Kasumi-1 (cell line): ENCODE data around the gene SPCS3.
"Not testable (repeated sequence)": the region's sequence is repeated elsewhere in the genome, so short reads cannot be mapped to it uniquely, and the experiment has no call there.

Experiments used
- DNase-seq, 2 experiments: peaks; one replicate each; lab custom pipeline; 2025; lab: John Stamatoyannopoulos, UW

Gene SPCS3

GRCh38 chr4:176303938-176304337 is 15.8 kb upstream of the SPCS3 start:
- DNase-seq: no peak

- DNase-seq: no peak
Measured at GRCh38 chr4:176306837-176307665, 12.7 kb upstream of the SPCS3 start.

GRCh38 chr4:176307666-176307930 is 12.2 kb upstream of the SPCS3 start:
- DNase-seq: no peak

GRCh38 chr4:176308441-176308840 is 11.3 kb upstream of the SPCS3 start:
- DNase-seq: no peak

GRCh38 chr4:176309046-176309445 is 10.7 kb upstream of the SPCS3 start:
- no peak for DNase-seq

GRCh38 chr4:176309772-176310171 is 10.0 kb upstream of the SPCS3 start:
- DNase-seq: no peak

GRCh38 chr4:176313596-176314336 is 6.0 kb upstream of the SPCS3 start:
- DNase-seq: no peak

- no peak for DNase-seq
Measured at GRCh38 chr4:176319151-176319703, 539 bp upstream of the SPCS3 start.

GRCh38 chr4:176320340-176320975 is 692 bp downstream of the SPCS3 start:
- DNase-seq: peak; percentile 76 to 78

GRCh38 chr4:176320976-176321361 is 1.2 kb downstream of the SPCS3 start:
- peak in 1 of 2 experiments; percentile 13 for DNase-seq

- no peak for DNase-seq
Measured at GRCh38 chr4:176321589-176321988, 1.8 kb downstream of the SPCS3 start.

GRCh38 chr4:176323511-176324160 is 3.9 kb downstream of the SPCS3 start:
- no peak for DNase-seq

GRCh38 chr4:176324876-176325275 is 5.1 kb downstream of the SPCS3 start:
- DNase-seq: not testable (repeated sequence)

GRCh38 chr4:176333076-176333475 is 13.3 kb downstream of the SPCS3 start:
- DNase-seq: no peak

- no peak for DNase-seq
Measured at GRCh38 chr4:176334066-176334465, 14.3 kb downstream of the SPCS3 start.

- DNase-seq: no peak
Measured at GRCh38 chr4:176335421-176335820, 15.7 kb downstream of the SPCS3 start.

- no peak for DNase-seq
Measured at GRCh38 chr4:176339936-176340761, 20.4 kb downstream of the SPCS3 start.

- peak; percentile 66 to 74 for DNase-seq
Measured at GRCh38 chr4:176340871-176341685, 21.3 kb downstream of the SPCS3 start.

- DNase-seq: no peak
Measured at GRCh38 chr4:176342384-176342783, 22.6 kb downstream of the SPCS3 start.

GRCh38 chr4:176343286-176343685 is 23.5 kb downstream of the SPCS3 start:
- DNase-seq: no peak
